LNCAP (cell line): ENCODE data around the gene TMEM39B.

Source experiments
- TF ChIP-seq, protein P1 (sequence below): fragments of 450-650 bp; IDR thresholded peaks from 2 replicates; pipeline ENCODE4 v1.5.1; 2017; ENCODE audit warnings: mild to moderate bottlenecking

Gene TMEM39B

GRCh38 chr1:32056598-32056997 is 16.1 kb upstream of the TMEM39B start:
- TF ChIP-seq, protein P1, sequence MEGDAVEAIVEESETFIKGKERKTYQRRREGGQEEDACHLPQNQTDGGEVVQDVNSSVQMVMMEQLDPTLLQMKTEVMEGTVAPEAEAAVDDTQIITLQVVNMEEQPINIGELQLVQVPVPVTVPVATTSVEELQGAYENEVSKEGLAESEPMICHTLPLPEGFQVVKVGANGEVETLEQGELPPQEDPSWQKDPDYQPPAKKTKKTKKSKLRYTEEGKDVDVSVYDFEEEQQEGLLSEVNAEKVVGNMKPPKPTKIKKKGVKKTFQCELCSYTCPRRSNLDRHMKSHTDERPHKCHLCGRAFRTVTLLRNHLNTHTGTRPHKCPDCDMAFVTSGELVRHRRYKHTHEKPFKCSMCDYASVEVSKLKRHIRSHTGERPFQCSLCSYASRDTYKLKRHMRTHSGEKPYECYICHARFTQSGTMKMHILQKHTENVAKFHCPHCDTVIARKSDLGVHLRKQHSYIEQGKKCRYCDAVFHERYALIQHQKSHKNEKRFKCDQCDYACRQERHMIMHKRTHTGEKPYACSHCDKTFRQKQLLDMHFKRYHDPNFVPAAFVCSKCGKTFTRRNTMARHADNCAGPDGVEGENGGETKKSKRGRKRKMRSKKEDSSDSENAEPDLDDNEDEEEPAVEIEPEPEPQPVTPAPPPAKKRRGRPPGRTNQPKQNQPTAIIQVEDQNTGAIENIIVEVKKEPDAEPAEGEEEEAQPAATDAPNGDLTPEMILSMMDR = no peak

DNA sequence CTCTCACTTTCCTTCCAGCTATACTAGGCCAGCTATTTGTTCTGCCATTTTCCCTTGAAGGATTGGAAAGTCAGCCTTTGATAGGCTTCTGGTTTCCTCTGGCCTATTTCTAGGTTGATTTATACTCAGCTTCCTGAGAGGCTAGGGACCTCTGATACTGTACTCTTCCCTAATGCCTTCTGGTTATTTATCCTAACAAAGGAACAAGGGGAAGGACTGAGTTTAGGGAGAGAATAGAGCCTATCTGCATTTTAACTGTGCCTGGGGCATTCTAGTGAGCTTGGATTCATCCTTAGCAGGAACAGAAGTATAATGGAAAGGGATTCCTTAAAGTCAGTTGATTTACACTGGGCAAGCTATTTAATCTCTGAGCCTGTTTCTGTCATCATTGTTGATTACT is 11.8 kb upstream of the TMEM39B start:
- TF ChIP-seq, protein P1 = no peak

- TF ChIP-seq, protein P1 = no peak
Measured at GRCh38 chr1:32062867-32063230, 9.9 kb upstream of the TMEM39B start.

- TF ChIP-seq, protein P1 = peak; percentile 50; the same call in 1 of the 2 replicates
Measured at GRCh38 chr1:32063261-32063681, 9.5 kb upstream of the TMEM39B start.

GRCh38 chr1:32066489-32066873 is 6.3 kb upstream of the TMEM39B start:
- TF ChIP-seq, protein P1 = no peak

DNA sequence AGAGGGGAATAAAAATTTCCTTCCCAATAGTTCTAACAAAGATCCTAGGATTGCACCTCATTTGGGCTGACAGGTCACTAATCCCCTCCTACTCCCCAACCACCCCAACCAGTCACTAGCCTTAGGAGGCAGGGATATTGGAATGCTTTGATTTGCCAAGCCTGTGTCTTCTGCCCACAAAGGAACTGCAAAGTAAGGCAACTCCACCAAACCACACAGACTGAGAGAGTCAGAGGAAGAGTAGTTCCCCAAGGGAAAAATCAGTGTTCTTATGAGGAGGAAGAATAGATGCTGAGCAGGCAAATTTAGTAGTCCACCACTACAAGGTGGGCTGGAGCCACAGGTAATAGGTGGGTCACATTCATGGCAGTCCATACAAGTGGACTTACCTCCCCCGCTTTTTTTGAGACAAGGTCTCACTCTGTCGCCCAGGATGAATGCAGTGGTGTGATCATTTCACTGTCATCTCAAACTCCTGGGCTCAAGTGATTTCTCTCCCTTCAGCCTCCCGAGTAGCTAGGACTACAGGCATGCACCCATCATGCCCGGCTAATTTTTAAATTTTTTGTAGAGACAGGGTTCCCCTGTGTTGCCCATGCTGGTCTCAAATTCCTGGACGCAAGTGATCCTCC is 3.7 kb upstream of the TMEM39B start:
- TF ChIP-seq, protein P1 = no peak

- TF ChIP-seq, protein P1 = no peak
Measured at GRCh38 chr1:32071758-32072621, 749 bp upstream of the TMEM39B start.
